ENCODE data around the gene USP27X.

DNA sequence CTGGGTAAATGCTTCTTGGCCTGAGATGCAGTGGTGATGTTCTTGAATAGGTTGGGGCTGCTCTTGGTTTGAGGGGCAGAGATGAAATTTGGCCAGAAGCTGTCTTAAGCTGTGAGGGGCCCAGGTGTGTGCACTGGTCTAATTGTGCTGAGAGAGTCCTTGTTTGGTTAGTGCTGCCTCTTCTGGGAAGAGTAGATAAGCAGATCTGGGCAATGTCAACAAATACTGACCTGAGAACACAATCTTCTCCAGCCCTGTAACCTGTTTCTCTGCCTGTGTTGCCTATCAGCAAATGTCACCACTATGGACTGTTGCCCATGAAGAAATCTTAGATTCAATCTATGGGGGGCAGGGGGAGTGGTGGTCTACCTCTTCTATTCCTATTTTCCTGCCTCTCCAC is 17.2 kb upstream of the USP27X start:
- TF ChIP-seq EZH2phosphoT487 (IDR thresholded peaks at IDR 0.05; ENCODE audit: insufficient read depth, low read depth) (no peak), EZH2 (IDR thresholded peaks at IDR 0.05; ENCODE audit: insufficient read depth, poor library complexity, severe bottlenecking) (no peak)
